HEK293 (cell line): Measurements from ENCODE around the gene C5AR2.

Source experiments
- MYNN ChIP-seq: fragments of 450-650 bp; formaldehyde crosslinking; IDR thresholded peaks from 2 replicates; pipeline ENCODE4 v1.5.1; 2016; ENCODE audit warnings: missing biosample characterization, missing genetic modification characterization, borderline replicate concordance
- ZNF10 ChIP-seq: fragments of 450-650 bp; formaldehyde crosslinking; IDR thresholded peaks from 2 replicates; pipeline ENCODE4 v1.5.1; 2017; ENCODE audit warnings: missing biosample characterization, missing genetic modification characterization
- ZNF174 ChIP-seq: fragments of 450-650 bp; formaldehyde crosslinking; IDR thresholded peaks from 2 replicates; pipeline ENCODE4 v1.5.0; 2017; ENCODE audit warnings: missing biosample characterization, mild to moderate bottlenecking, missing genetic modification characterization
- TF ChIP-seq, protein P1 (sequence below): fragments of 450-650 bp; formaldehyde crosslinking; IDR thresholded peaks from 2 replicates; pipeline ENCODE4 v1.5.1; 2017; ENCODE audit warnings: missing biosample characterization, missing genetic modification characterization
- TF ChIP-seq, protein P2 (sequence below): fragments of 450-650 bp; formaldehyde crosslinking; IDR thresholded peaks from 2 replicates; pipeline ENCODE4 v1.5.1; 2016; ENCODE audit warnings: missing biosample characterization, missing genetic modification characterization
- TF ChIP-seq, protein P3 (sequence below): fragments of 450-650 bp; formaldehyde crosslinking; IDR thresholded peaks from 2 replicates; pipeline ENCODE4; 2016; ENCODE audit warnings: missing biosample characterization, missing genetic modification characterization
- TF ChIP-seq, protein P4 (sequence below): fragments of 450-650 bp; formaldehyde crosslinking; IDR thresholded peaks from 2 replicates; pipeline ENCODE4 v1.5.1; 2016; ENCODE audit warnings: missing biosample characterization, missing genetic modification characterization
- TF ChIP-seq, protein P5 (sequence below): fragments of 450-650 bp; formaldehyde crosslinking; IDR thresholded peaks from 2 replicates; pipeline ENCODE4 v1.5.1; 2016; ENCODE audit warnings: missing biosample characterization, missing genetic modification characterization
- TF ChIP-seq, protein P6 (sequence below): fragments of 450-650 bp; formaldehyde crosslinking; IDR thresholded peaks from 2 replicates; pipeline ENCODE4 v1.5.1; 2016; ENCODE audit warnings: missing biosample characterization, missing genetic modification characterization

DNA sequence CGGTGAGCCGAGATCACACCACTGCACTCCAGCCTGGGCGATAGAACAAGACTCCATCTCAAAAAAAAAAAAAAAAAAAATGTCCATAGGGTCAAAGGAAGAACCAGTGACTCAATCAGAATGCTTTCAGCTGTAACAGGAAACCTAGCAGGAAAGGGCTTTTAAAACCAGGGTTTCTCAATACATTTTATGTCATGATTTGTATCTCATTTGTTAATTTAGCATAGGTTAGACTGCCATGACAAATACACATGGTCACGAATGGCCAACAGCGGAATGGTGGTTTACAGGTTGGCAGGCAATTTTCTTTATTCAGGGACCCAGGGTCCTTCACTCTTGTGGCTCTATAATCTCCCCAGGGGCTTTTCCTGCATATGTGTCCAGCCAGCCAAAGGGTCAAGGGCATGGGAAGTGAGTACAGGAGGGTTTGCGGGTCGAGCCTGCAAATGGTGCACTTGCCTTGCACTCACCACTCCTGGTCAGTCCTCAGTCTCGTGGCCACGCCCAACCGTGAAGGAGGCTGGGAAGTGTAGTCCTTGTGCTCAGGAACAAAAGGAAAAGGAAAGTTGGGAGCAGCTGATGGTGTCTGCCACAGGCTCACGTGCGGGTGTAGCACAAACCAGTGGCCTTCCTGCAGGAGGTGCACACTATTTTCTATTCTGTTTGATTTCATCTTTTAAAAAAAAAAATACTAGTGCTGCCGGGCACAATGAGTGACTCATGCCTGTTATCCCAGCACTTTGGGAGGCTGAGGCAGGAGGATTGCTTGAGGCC lies 32.0 kb downstream of the C5AR2 start:
- TF ChIP-seq, protein P1, sequence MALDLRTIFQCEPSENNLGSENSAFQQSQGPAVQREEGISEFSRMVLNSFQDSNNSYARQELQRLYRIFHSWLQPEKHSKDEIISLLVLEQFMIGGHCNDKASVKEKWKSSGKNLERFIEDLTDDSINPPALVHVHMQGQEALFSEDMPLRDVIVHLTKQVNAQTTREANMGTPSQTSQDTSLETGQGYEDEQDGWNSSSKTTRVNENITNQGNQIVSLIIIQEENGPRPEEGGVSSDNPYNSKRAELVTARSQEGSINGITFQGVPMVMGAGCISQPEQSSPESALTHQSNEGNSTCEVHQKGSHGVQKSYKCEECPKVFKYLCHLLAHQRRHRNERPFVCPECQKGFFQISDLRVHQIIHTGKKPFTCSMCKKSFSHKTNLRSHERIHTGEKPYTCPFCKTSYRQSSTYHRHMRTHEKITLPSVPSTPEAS (tag by site-specific recombination) = no peak
- TF ChIP-seq, protein P2, sequence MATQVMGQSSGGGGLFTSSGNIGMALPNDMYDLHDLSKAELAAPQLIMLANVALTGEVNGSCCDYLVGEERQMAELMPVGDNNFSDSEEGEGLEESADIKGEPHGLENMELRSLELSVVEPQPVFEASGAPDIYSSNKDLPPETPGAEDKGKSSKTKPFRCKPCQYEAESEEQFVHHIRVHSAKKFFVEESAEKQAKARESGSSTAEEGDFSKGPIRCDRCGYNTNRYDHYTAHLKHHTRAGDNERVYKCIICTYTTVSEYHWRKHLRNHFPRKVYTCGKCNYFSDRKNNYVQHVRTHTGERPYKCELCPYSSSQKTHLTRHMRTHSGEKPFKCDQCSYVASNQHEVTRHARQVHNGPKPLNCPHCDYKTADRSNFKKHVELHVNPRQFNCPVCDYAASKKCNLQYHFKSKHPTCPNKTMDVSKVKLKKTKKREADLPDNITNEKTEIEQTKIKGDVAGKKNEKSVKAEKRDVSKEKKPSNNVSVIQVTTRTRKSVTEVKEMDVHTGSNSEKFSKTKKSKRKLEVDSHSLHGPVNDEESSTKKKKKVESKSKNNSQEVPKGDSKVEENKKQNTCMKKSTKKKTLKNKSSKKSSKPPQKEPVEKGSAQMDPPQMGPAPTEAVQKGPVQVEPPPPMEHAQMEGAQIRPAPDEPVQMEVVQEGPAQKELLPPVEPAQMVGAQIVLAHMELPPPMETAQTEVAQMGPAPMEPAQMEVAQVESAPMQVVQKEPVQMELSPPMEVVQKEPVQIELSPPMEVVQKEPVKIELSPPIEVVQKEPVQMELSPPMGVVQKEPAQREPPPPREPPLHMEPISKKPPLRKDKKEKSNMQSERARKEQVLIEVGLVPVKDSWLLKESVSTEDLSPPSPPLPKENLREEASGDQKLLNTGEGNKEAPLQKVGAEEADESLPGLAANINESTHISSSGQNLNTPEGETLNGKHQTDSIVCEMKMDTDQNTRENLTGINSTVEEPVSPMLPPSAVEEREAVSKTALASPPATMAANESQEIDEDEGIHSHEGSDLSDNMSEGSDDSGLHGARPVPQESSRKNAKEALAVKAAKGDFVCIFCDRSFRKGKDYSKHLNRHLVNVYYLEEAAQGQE (tag by site-specific recombination) = no peak
- TF ChIP-seq MYNN (tag by site-specific recombination) = no peak
- no peak for TF ChIP-seq ZNF174 (tag by site-specific recombination)
- TF ChIP-seq, protein P3, sequence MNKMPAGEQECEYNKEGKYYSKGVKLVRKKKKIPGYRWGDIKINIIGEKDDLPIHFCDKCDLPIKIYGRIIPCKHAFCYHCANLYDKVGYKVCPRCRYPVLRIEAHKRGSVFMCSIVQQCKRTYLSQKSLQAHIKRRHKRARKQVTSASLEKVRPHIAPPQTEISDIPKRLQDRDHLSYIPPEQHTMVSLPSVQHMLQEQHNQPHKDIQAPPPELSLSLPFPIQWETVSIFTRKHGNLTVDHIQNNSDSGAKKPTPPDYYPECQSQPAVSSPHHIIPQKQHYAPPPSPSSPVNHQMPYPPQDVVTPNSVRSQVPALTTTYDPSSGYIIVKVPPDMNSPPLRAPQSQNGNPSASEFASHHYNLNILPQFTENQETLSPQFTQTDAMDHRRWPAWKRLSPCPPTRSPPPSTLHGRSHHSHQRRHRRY = no peak
- TF ChIP-seq, protein P4, sequence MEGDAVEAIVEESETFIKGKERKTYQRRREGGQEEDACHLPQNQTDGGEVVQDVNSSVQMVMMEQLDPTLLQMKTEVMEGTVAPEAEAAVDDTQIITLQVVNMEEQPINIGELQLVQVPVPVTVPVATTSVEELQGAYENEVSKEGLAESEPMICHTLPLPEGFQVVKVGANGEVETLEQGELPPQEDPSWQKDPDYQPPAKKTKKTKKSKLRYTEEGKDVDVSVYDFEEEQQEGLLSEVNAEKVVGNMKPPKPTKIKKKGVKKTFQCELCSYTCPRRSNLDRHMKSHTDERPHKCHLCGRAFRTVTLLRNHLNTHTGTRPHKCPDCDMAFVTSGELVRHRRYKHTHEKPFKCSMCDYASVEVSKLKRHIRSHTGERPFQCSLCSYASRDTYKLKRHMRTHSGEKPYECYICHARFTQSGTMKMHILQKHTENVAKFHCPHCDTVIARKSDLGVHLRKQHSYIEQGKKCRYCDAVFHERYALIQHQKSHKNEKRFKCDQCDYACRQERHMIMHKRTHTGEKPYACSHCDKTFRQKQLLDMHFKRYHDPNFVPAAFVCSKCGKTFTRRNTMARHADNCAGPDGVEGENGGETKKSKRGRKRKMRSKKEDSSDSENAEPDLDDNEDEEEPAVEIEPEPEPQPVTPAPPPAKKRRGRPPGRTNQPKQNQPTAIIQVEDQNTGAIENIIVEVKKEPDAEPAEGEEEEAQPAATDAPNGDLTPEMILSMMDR (tag by site-specific recombination) = no peak
- TF ChIP-seq ZNF10 (tag by site-specific recombination) = no peak
- TF ChIP-seq, protein P5, sequence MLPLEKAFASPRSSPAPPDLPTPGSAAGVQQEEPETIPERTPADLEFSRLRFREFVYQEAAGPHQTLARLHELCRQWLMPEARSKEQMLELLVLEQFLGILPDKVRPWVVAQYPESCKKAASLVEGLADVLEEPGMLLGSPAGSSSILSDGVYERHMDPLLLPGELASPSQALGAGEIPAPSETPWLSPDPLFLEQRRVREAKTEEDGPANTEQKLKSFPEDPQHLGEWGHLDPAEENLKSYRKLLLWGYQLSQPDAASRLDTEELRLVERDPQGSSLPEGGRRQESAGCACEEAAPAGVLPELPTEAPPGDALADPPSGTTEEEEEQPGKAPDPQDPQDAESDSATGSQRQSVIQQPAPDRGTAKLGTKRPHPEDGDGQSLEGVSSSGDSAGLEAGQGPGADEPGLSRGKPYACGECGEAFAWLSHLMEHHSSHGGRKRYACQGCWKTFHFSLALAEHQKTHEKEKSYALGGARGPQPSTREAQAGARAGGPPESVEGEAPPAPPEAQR (tag by site-specific recombination) = no peak
- TF ChIP-seq, protein P6, sequence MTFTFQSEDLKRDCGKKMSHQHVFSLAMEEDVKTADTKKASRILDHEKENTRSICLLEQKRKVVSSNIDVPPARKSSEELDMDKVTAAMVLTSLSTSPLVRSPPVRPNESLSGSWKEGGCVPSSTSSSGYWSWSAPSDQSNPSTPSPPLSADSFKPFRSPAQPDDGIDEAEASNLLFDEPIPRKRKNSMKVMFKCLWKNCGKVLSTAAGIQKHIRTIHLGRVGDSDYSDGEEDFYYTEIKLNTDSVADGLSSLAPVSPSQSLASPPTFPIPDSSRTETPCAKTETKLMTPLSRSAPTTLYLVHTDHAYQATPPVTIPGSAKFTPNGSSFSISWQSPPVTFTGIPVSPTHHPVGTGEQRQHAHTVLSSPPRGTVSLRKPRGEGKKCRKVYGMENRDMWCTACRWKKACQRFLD (tag by site-specific recombination) = no peak
